ENCODE results near the gene OR1F1.

DNA sequence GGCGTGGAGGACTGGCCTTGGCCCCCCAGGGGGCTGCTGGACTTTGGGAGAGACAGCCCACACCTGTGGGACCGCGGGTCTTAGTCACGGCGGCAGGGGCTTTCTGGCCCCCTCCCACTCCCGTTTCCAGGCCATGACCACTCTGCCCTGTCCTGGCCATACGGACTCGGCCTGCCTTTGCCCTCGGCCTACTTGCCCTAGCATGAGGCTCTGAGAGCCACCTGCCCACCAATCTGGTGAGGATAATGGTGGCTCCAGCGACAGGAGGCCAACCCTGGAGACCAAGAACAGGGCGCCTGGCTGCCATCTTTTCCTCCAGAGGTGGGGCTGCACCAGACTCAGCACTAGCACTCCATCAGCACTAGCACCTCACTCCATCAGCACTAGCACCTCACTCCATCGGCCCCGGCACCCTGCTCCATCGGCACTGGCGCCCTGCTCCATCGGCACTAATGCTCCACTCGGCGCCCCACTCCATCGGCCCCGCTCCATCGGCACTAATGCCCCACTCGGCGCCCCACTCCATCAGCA, 46.2 kb upstream of the OR1F1 start:
- no peak for TF ChIP-seq RAD21 (IDR thresholded peaks at IDR 0.05; ENCODE audit: low read depth)
- TF ChIP-seq YY1 (IDR thresholded peaks at IDR 0.05; ENCODE audit: low read depth): no peak
- no peak for TF ChIP-seq TCF12 (IDR thresholded peaks at IDR 0.05; ENCODE audit: low read depth)
